WTC11 (cell line): ENCODE data around the gene KCNK5. TPM values are rescaled to one million over a fixed set of nuclear protein-coding genes. Genes with fewer than 3 reads are reported as not detected.

Experiments used
- ATAC-seq: fragments of 200-7000 bp; cut with Tn5 transposase; 2 replicates; pipeline ENCODE4 v1.10.0; 2021; ENCODE audit warnings: mild to moderate bottlenecking, moderate library complexity
- CTCF ChIA-PET: fragments of 300-600 bp; sonication (Branson Sonifier 250); formaldehyde crosslinking; loops from one replicate; lab custom pipeline; 2021; ENCODE audit warnings: antibody characterized with exemption; lab: Charles Lee
- POLR2A ChIA-PET: fragments of 350-600 bp; sonication (Branson Sonifier 250); formaldehyde crosslinking; loops from one replicate; lab custom pipeline; 2021; ENCODE audit warnings: antibody characterized with exemption; lab: Charles Lee
- DNase-seq: peaks from one replicate; pipeline ENCODE4 v3.0.0; 2021; ENCODE audit warnings: low spot score
- H3K27ac Mint-ChIP-seq: 2 replicates; pipeline ENCODE4 v1.8.0; 2021; ENCODE audit warnings: mixed read lengths
- H3K27me3 Mint-ChIP-seq: 2 replicates; pipeline ENCODE4 v1.8.0; 2021; ENCODE audit warnings: low read depth, mild to moderate bottlenecking, moderate library complexity, mixed read lengths
- H3K36me3 Mint-ChIP-seq: 2 replicates; pipeline ENCODE4 v1.8.0; 2021; ENCODE audit warnings: mixed read lengths
- H3K4me1 Mint-ChIP-seq: 2 replicates; pipeline ENCODE4 v1.8.0; 2022; ENCODE audit warnings: mixed read lengths
- H3K4me3 Mint-ChIP-seq: 2 replicates; pipeline ENCODE4 v1.8.0; 2021; ENCODE audit warnings: mild to moderate bottlenecking, moderate library complexity, mixed read lengths
- H3K9me3 Mint-ChIP-seq: 2 replicates; pipeline ENCODE4 v1.8.0; 2021; ENCODE audit warnings: mixed read lengths
- AFF4 ChIP-seq: sonication (generic); formaldehyde crosslinking; IDR thresholded peaks from 2 replicates; pipeline ENCODE4 v1.8.1; 2023; ENCODE audit warnings: mild to moderate bottlenecking, missing genetic modification reagents, borderline replicate concordance
- ATF3 ChIP-seq: sonication (generic); formaldehyde crosslinking; conservative IDR thresholded peaks from 2 replicates; pipeline ENCODE4 v1.8.1; 2022; ENCODE audit warnings: mild to moderate bottlenecking, missing genetic modification reagents
- MXD4 ChIP-seq: fragments of 250-450 bp; sonication (Bioruptor Pico); IDR thresholded peaks from 2 replicates; pipeline ENCODE4 v1.8.0; 2021; ENCODE audit warnings: mild to moderate bottlenecking, moderate library complexity, borderline replicate concordance
- NR3C1 ChIP-seq: sonication (generic); formaldehyde crosslinking; conservative IDR thresholded peaks from 2 replicates; pipeline ENCODE4 v1.8.1; 2023; ENCODE audit warnings: low read depth, mild to moderate bottlenecking, missing genetic modification reagents
- OVOL2 ChIP-seq: fragments of 250-450 bp; sonication (Bioruptor Pico); IDR thresholded peaks from 2 replicates; pipeline ENCODE4 v1.9.0; 2021; ENCODE audit warnings: mild to moderate bottlenecking, borderline replicate concordance
- SOX15 ChIP-seq: fragments of 250-450 bp; sonication (Bioruptor Pico); IDR thresholded peaks from 2 replicates; pipeline ENCODE4 v1.9.0; 2021; ENCODE audit warnings: mild to moderate bottlenecking
- TP53 ChIP-seq: sonication (generic); formaldehyde crosslinking; IDR thresholded peaks from 2 replicates; pipeline ENCODE4 v1.8.1; 2023; ENCODE audit warnings: mild to moderate bottlenecking, missing genetic modification reagents
- ZNF121 ChIP-seq: sonication (generic); formaldehyde crosslinking; IDR thresholded peaks from 2 replicates; pipeline ENCODE4 v1.8.0; 2023; ENCODE audit warnings: missing genetic modification reagents
- ZNF138 ChIP-seq: sonication (generic); formaldehyde crosslinking; conservative IDR thresholded peaks from 2 replicates; pipeline ENCODE4 v1.8.1; 2022; ENCODE audit warnings: mild to moderate bottlenecking, moderate library complexity, missing genetic modification reagents
- ZNF219 ChIP-seq: sonication (generic); formaldehyde crosslinking; IDR thresholded peaks from 2 replicates; pipeline ENCODE4 v1.8.0; 2023; ENCODE audit warnings: missing genetic modification reagents, mild to moderate bottlenecking, borderline replicate concordance
- ZNF263 ChIP-seq: sonication (generic); formaldehyde crosslinking; IDR thresholded peaks from 2 replicates; pipeline ENCODE4 v1.8.1; 2022; ENCODE audit warnings: low read depth, mild to moderate bottlenecking, moderate library complexity, missing genetic modification reagents
- ZNF281 ChIP-seq: sonication (generic); formaldehyde crosslinking; IDR thresholded peaks from 2 replicates; pipeline ENCODE4 v1.8.0; 2023; ENCODE audit warnings: mild to moderate bottlenecking, missing genetic modification reagents
- ZNF416 ChIP-seq: fragments of 250-450 bp; sonication (Bioruptor Pico); IDR thresholded peaks from 2 replicates; pipeline ENCODE4 v1.9.0; 2021; ENCODE audit warnings: mild to moderate bottlenecking, inconsistent platforms
- total RNA-seq: library from RNA; stranded (reverse); gene quantifications from 3 replicates; pipeline ENCODE4 v1.2.3, GENCODE V29; 2021
- TF ChIP-seq, protein P1 (sequence below): sonication (generic); formaldehyde crosslinking; IDR thresholded peaks from 2 replicates; pipeline ENCODE4 v1.8.1; 2023; ENCODE audit warnings: mild to moderate bottlenecking, missing genetic modification reagents, moderate library complexity
- TF ChIP-seq, protein P2 (sequence below): sonication (generic); formaldehyde crosslinking; IDR thresholded peaks from 2 replicates; pipeline ENCODE4 v1.8.1; 2023; ENCODE audit warnings: mild to moderate bottlenecking, moderate library complexity, missing genetic modification reagents
- TF ChIP-seq, protein P3 (sequence below): fragments of 250-450 bp; sonication (Bioruptor Pico); IDR thresholded peaks from 2 replicates; pipeline ENCODE4 v1.8.0; 2021; ENCODE audit warnings: mild to moderate bottlenecking
- TF ChIP-seq, protein P4 (sequence below): fragments of 250-450 bp; sonication (Bioruptor Pico); IDR thresholded peaks from 2 replicates; pipeline ENCODE4 v1.9.0; 2021; ENCODE audit warnings: moderate library complexity, mild to moderate bottlenecking, inconsistent platforms, borderline replicate concordance
- TF ChIP-seq, protein P5 (sequence below): fragments of 200-600 bp; IDR thresholded peaks from 2 replicates; pipeline ENCODE4 v1.8.0; 2022; ENCODE audit warnings: antibody characterized with exemption

Gene KCNK5
- total RNA-seq, 1 experiment from 2014 or later = 41.8 TPM

- ATAC-seq (no peak), DNase-seq (no peak)
- TF ChIP-seq AFF4 (CRISPR knock-in tag) (no peak), ZNF263 (CRISPR knock-in tag) (no peak), ZNF416 (CRISPR knock-in tag) (no peak), ZNF281 (CRISPR knock-in tag) (no peak), NR3C1 (CRISPR knock-in tag) (no peak), TP53 (no peak), ATF3 (no peak), OVOL2 (CRISPR knock-in tag) (no peak), SOX15 (CRISPR knock-in tag) (no peak), ZNF138 (CRISPR knock-in tag) (no peak), ZNF219 (CRISPR knock-in tag) (no peak), ZNF121 (no peak), MXD4 (CRISPR knock-in tag) (no peak)
- TF ChIP-seq, protein P1, sequence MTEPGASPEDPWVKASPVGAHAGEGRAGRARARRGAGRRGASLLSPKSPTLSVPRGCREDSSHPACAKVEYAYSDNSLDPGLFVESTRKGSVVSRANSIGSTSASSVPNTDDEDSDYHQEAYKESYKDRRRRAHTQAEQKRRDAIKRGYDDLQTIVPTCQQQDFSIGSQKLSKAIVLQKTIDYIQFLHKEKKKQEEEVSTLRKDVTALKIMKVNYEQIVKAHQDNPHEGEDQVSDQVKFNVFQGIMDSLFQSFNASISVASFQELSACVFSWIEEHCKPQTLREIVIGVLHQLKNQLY = no peak
- TF ChIP-seq, protein P2, sequence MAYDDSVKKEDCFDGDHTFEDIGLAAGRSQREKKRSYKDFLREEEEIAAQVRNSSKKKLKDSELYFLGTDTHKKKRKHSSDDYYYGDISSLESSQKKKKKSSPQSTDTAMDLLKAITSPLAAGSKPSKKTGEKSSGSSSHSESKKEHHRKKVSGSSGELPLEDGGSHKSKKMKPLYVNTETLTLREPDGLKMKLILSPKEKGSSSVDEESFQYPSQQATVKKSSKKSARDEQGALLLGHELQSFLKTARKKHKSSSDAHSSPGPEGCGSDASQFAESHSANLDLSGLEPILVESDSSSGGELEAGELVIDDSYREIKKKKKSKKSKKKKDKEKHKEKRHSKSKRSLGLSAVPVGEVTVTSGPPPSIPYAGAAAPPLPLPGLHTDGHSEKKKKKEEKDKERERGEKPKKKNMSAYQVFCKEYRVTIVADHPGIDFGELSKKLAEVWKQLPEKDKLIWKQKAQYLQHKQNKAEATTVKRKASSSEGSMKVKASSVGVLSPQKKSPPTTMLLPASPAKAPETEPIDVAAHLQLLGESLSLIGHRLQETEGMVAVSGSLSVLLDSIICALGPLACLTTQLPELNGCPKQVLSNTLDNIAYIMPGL = no peak
- TF ChIP-seq, protein P3, sequence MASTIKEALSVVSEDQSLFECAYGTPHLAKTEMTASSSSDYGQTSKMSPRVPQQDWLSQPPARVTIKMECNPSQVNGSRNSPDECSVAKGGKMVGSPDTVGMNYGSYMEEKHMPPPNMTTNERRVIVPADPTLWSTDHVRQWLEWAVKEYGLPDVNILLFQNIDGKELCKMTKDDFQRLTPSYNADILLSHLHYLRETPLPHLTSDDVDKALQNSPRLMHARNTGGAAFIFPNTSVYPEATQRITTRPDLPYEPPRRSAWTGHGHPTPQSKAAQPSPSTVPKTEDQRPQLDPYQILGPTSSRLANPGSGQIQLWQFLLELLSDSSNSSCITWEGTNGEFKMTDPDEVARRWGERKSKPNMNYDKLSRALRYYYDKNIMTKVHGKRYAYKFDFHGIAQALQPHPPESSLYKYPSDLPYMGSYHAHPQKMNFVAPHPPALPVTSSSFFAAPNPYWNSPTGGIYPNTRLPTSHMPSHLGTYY (CRISPR knock-in tag) = no peak
- TF ChIP-seq, protein P4, sequence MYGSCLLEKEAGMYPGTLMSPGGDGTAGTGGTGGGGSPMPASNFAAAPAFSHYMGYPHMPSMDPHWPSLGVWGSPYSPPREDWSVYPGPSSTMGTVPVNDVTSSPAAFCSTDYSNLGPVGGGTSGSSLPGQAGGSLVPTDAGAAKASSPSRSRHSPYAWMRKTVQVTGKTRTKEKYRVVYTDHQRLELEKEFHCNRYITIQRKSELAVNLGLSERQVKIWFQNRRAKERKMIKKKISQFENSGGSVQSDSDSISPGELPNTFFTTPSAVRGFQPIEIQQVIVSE = no peak
- TF ChIP-seq, protein P5, sequence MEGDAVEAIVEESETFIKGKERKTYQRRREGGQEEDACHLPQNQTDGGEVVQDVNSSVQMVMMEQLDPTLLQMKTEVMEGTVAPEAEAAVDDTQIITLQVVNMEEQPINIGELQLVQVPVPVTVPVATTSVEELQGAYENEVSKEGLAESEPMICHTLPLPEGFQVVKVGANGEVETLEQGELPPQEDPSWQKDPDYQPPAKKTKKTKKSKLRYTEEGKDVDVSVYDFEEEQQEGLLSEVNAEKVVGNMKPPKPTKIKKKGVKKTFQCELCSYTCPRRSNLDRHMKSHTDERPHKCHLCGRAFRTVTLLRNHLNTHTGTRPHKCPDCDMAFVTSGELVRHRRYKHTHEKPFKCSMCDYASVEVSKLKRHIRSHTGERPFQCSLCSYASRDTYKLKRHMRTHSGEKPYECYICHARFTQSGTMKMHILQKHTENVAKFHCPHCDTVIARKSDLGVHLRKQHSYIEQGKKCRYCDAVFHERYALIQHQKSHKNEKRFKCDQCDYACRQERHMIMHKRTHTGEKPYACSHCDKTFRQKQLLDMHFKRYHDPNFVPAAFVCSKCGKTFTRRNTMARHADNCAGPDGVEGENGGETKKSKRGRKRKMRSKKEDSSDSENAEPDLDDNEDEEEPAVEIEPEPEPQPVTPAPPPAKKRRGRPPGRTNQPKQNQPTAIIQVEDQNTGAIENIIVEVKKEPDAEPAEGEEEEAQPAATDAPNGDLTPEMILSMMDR = no peak
- Mint-ChIP-seq H3K4me1 (peaks cover 59% of the 10 kb centered on the region), H3K27ac (no peak overlapping the region; the same call in 1 of the 2 replicates), H3K9me3 (no peaks in the 10 kb centered on the region), H3K27me3 (no peaks in the 10 kb centered on the region), H3K4me3 (no peak overlapping the region), H3K36me3 (peaks cover 20% of the 10 kb centered on the region)
- POLR2A ChIA-PET = interaction anchor here (0.6 kb wide), 1 partner anchor 456 kb away, joined by 3 read pairs; no protein-coding TSS in a partner anchor
- CTCF ChIA-PET = interaction anchor here (0.7 to 10.7 kb wide), 5 partner anchors 10 to 102 kb away, joined by 3 to 122 read pairs (median 13); no protein-coding TSS in a partner anchor
These were observed 28.7 kb downstream of the KCNK5 start for GRCh38 chr6:39200498-39201020.
